HepG2 (cell line): ENCODE measurements around the gene SEPTIN11. TPM values are rescaled to one million over a fixed set of nuclear protein-coding genes. Genes with fewer than 3 reads are reported as not detected.

ENCODE experiments used
- IRX3 ChIP-seq: sonication (generic); formaldehyde crosslinking; IDR thresholded peaks from 2 replicates; pipeline ENCODE4 v1.8.1; 2023; ENCODE audit warnings: mild to moderate bottlenecking, low read depth, missing genetic modification reagents, borderline replicate concordance
- KLF13 ChIP-seq: sonication (generic); formaldehyde crosslinking; IDR thresholded peaks from 2 replicates; pipeline ENCODE4 v1.4.0; 2020; ENCODE audit warnings: mild to moderate bottlenecking, missing genetic modification reagents
- MED8 ChIP-seq: sonication (generic); formaldehyde crosslinking; IDR thresholded peaks from 2 replicates; pipeline ENCODE4 v1.8.1; 2023; ENCODE audit warnings: mild to moderate bottlenecking, missing genetic modification reagents; ENCODE audit not compliant: insufficient replicate concordance
- RXRA ChIP-seq: sonication (generic); formaldehyde crosslinking; IDR thresholded peaks from 2 replicates; pipeline ENCODE4 v1.5.1; 2020; ENCODE audit warnings: missing genetic modification reagents
- STAG1 ChIP-seq: sonication (generic); formaldehyde crosslinking; IDR thresholded peaks from 2 replicates; pipeline ENCODE4 v1.4.0; 2020; ENCODE audit warnings: missing genetic modification reagents
- TSC22D2 ChIP-seq: sonication (generic); formaldehyde crosslinking; IDR thresholded peaks from 2 replicates; pipeline ENCODE4 v1.5.1; 2020; ENCODE audit warnings: missing genetic modification reagents, mild to moderate bottlenecking, borderline replicate concordance
- ZFP62 ChIP-seq: sonication (generic); formaldehyde crosslinking; IDR thresholded peaks from 2 replicates; pipeline ENCODE4 v1.4.0; 2020; ENCODE audit warnings: missing genetic modification reagents
- ZKSCAN8 ChIP-seq: IDR thresholded peaks from 2 replicates; pipeline ENCODE4 v1.6.1; 2016; ENCODE audit warnings: borderline replicate concordance, missing genetic modification reagents, missing compliant biosample characterization
- ZNF709 ChIP-seq: sonication (generic); formaldehyde crosslinking; IDR thresholded peaks from 2 replicates; pipeline ENCODE4 v1.5.0; 2020; ENCODE audit warnings: mild to moderate bottlenecking, missing genetic modification reagents
- polyA plus RNA-seq, 8 experiments: library from polyadenylated mRNA; depleted of rRNA in 3 of 8; stranded (reverse) in 7 of 8; unstranded in 1 of 8; fragments of >200 nt; fragmentation: Illumina TruSeq in 4 of 8; extraction: Trizol in 4 of 8; gene quantifications; 2 replicates each; pipeline versions ENCODE4 v1.2.1 to v1.2.3, GENCODE V29; 2011 to 2016; ENCODE audit warnings: low read depth in 4 of 8, missing spikeins in 1 of 8, mixed read lengths in 1 of 8; ENCODE audit not compliant: insufficient read depth in 1 of 8
- total RNA-seq, 5 experiments: library from RNA; depleted of rRNA; stranded (reverse); fragments of >200 nt; fragmentation: Illumina TruSeq; extraction: Trizol; gene quantifications; 2 replicates each; pipeline ENCODE4 v1.2.3, GENCODE V29; 2016; ENCODE audit warnings: low read depth in 1 of 5
- TF ChIP-seq, protein P1 (sequence below): sonication (generic); formaldehyde crosslinking; IDR thresholded peaks from 2 replicates; pipeline ENCODE4 v1.5.0; 2020; ENCODE audit warnings: mild to moderate bottlenecking, missing genetic modification reagents, borderline replicate concordance
- TF ChIP-seq, protein P2 (sequence below): sonication (generic); formaldehyde crosslinking; IDR thresholded peaks from 2 replicates; pipeline ENCODE4 v1.5.0; 2020; ENCODE audit warnings: mild to moderate bottlenecking, missing genetic modification reagents, moderate library complexity
- TF ChIP-seq, protein P3 (sequence below): conservative IDR thresholded peaks from 2 replicates; pipeline ENCODE4 v1.6.1; 2018; ENCODE audit warnings: missing genetic modification reagents
- TF ChIP-seq, protein P4 (sequence below): IDR thresholded peaks from 2 replicates; pipeline ENCODE4 v1.6.1; 2016
- TF ChIP-seq, protein P5 (sequence below): sonication (generic); formaldehyde crosslinking; IDR thresholded peaks from 2 replicates; pipeline ENCODE4 v1.4.0; 2020; ENCODE audit warnings: mild to moderate bottlenecking, missing genetic modification reagents, borderline replicate concordance

Gene SEPTIN11
- total and polyA plus RNA-seq, 2 of the 13 experiments (the other 11 are each of a cell fraction or from before 2014, with no cell fraction given), result 28.9 to 47.3 TPM

DNA sequence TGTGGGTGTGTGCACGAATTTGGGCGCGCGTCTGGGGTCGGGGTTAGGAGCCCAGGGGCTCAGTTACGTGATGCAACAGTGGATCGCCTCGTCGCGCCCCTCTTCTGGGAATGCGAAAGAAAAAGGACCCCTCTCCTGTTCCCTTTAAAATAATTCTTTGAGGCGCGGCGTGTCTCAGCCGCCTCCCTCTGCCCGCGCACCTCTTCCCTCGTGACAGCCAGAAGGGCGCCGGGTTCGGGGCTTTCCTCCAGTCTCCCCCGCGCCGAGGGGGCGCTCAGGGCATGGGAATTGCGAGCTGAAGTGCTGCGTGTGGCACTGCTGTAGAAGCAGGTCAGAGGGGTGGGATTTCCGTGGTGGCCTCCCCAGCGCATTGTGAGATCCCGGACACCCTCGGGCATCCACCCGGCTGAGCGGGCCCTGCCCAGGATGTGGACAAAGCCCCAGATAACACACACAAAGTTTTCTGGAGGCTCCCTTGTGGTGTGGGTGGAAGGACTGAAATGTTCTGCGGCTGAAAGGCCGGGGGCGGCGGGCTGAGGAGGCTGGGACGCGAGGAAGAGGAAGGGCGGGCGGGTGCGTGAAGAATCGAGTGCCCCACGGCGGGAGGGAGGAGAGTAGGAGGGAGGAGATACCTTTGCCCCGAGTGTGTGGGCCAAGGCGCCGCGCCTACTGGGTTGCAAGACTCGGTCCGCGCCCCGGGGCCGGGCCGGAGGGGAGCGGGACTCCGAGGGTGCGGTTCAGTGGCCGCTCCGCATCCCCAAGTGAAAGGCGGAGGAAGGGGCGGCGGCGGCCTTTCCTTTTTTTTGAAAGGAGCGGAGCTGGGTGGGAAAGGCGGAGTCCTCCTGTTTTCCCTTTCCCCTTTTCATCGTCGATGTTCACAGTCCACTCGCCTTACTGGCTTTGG, 752 bp downstream of the SEPTIN11 start (continued):
- TF ChIP-seq, protein P1, sequence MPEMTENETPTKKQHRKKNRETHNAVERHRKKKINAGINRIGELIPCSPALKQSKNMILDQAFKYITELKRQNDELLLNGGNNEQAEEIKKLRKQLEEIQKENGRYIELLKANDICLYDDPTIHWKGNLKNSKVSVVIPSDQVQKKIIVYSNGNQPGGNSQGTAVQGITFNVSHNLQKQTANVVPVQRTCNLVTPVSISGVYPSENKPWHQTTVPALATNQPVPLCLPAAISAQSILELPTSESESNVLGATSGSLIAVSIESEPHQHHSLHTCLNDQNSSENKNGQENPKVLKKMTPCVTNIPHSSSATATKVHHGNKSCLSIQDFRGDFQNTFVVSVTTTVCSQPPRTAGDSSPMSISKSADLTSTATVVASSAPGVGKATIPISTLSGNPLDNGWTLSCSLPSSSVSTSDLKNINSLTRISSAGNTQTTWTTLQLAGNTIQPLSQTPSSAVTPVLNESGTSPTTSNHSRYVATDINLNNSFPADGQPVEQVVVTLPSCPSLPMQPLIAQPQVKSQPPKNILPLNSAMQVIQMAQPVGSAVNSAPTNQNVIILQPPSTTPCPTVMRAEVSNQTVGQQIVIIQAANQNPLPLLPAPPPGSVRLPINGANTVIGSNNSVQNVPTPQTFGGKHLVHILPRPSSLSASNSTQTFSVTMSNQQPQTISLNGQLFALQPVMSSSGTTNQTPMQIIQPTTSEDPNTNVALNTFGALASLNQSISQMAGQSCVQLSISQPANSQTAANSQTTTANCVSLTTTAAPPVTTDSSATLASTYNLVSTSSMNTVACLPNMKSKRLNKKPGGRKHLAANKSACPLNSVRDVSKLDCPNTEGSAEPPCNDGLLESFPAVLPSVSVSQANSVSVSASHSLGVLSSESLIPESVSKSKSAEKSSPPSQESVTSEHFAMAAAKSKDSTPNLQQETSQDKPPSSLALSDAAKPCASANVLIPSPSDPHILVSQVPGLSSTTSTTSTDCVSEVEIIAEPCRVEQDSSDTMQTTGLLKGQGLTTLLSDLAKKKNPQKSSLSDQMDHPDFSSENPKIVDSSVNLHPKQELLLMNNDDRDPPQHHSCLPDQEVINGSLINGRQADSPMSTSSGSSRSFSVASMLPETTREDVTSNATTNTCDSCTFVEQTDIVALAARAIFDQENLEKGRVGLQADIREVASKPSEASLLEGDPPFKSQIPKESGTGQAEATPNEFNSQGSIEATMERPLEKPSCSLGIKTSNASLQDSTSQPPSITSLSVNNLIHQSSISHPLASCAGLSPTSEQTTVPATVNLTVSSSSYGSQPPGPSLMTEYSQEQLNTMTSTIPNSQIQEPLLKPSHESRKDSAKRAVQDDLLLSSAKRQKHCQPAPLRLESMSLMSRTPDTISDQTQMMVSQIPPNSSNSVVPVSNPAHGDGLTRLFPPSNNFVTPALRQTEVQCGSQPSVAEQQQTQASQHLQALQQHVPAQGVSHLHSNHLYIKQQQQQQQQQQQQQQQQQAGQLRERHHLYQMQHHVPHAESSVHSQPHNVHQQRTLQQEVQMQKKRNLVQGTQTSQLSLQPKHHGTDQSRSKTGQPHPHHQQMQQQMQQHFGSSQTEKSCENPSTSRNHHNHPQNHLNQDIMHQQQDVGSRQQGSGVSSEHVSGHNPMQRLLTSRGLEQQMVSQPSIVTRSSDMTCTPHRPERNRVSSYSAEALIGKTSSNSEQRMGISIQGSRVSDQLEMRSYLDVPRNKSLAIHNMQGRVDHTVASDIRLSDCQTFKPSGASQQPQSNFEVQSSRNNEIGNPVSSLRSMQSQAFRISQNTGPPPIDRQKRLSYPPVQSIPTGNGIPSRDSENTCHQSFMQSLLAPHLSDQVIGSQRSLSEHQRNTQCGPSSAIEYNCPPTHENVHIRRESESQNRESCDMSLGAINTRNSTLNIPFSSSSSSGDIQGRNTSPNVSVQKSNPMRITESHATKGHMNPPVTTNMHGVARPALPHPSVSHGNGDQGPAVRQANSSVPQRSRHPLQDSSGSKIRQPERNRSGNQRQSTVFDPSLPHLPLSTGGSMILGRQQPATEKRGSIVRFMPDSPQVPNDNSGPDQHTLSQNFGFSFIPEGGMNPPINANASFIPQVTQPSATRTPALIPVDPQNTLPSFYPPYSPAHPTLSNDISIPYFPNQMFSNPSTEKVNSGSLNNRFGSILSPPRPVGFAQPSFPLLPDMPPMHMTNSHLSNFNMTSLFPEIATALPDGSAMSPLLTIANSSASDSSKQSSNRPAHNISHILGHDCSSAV, result no peak
- TF ChIP-seq KLF13 (CRISPR knock-in tag) (no peak), ZFP62 (CRISPR knock-in tag) (no peak), ZNF709 (CRISPR knock-in tag) (peak; percentile 44; the same call in 1 of the 2 replicates), RXRA (CRISPR knock-in tag) (no peak), ZKSCAN8 (no peak), MED8 (CRISPR knock-in tag) (no peak), STAG1 (CRISPR knock-in tag) (peak; percentile 42), TSC22D2 (no peak), IRX3 (CRISPR knock-in tag) (no peak)
- TF ChIP-seq, protein P2, sequence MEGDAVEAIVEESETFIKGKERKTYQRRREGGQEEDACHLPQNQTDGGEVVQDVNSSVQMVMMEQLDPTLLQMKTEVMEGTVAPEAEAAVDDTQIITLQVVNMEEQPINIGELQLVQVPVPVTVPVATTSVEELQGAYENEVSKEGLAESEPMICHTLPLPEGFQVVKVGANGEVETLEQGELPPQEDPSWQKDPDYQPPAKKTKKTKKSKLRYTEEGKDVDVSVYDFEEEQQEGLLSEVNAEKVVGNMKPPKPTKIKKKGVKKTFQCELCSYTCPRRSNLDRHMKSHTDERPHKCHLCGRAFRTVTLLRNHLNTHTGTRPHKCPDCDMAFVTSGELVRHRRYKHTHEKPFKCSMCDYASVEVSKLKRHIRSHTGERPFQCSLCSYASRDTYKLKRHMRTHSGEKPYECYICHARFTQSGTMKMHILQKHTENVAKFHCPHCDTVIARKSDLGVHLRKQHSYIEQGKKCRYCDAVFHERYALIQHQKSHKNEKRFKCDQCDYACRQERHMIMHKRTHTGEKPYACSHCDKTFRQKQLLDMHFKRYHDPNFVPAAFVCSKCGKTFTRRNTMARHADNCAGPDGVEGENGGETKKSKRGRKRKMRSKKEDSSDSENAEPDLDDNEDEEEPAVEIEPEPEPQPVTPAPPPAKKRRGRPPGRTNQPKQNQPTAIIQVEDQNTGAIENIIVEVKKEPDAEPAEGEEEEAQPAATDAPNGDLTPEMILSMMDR (CRISPR knock-in tag), result peak; percentile 57
- TF ChIP-seq, protein P3, sequence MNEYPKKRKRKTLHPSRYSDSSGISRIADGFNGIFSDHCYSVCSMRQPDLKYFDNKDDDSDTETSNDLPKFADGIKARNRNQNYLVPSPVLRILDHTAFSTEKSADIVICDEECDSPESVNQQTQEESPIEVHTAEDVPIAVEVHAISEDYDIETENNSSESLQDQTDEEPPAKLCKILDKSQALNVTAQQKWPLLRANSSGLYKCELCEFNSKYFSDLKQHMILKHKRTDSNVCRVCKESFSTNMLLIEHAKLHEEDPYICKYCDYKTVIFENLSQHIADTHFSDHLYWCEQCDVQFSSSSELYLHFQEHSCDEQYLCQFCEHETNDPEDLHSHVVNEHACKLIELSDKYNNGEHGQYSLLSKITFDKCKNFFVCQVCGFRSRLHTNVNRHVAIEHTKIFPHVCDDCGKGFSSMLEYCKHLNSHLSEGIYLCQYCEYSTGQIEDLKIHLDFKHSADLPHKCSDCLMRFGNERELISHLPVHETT (CRISPR knock-in tag), result no peak
- TF ChIP-seq, protein P4, sequence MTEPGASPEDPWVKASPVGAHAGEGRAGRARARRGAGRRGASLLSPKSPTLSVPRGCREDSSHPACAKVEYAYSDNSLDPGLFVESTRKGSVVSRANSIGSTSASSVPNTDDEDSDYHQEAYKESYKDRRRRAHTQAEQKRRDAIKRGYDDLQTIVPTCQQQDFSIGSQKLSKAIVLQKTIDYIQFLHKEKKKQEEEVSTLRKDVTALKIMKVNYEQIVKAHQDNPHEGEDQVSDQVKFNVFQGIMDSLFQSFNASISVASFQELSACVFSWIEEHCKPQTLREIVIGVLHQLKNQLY (CRISPR knock-in tag), result no peak
- TF ChIP-seq, protein P5, sequence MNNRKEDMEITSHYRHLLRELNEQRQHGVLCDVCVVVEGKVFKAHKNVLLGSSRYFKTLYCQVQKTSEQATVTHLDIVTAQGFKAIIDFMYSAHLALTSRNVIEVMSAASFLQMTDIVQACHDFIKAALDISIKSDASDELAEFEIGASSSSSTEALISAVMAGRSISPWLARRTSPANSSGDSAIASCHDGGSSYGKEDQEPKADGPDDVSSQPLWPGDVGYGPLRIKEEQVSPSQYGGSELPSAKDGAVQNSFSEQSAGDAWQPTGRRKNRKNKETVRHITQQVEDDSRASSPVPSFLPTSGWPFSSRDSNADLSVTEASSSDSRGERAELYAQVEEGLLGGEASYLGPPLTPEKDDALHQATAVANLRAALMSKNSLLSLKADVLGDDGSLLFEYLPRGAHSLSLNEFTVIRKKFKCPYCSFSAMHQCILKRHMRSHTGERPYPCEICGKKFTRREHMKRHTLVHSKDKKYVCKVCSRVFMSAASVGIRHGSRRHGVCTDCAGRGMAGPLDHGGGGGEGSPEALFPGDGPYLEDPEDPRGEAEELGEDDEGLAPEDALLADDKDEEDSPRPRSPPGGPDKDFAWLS (CRISPR knock-in tag), result no peak
